Right renal pelvis (tissue), 4 donors: ENCODE data around the gene THAP4. TPM values are rescaled to one million over a fixed set of nuclear protein-coding genes. Genes with fewer than 3 reads are reported as not detected.

Source experiments
- DNase-seq, 4 donors: peaks; one replicate each; pipeline ENCODE4 v3.0.0-alpha.2; 2013; ENCODE audit warnings: low read depth in 4 of 4, low spot score in 3 of 4, missing footprints in 1 of 4
- polyA plus RNA-seq, 4 donors: library from polyadenylated mRNA; unstranded; fragments of 120-200 nt; gene quantifications; one replicate each; pipeline ENCODE4 v1.2.1, GENCODE V29; 2013; ENCODE audit not compliant: insufficient read length in 4 of 4

THAP4 gene
- polyA plus RNA-seq, 4 donors = 54.3 to 71.4 (median 59.2) TPM

DNA sequence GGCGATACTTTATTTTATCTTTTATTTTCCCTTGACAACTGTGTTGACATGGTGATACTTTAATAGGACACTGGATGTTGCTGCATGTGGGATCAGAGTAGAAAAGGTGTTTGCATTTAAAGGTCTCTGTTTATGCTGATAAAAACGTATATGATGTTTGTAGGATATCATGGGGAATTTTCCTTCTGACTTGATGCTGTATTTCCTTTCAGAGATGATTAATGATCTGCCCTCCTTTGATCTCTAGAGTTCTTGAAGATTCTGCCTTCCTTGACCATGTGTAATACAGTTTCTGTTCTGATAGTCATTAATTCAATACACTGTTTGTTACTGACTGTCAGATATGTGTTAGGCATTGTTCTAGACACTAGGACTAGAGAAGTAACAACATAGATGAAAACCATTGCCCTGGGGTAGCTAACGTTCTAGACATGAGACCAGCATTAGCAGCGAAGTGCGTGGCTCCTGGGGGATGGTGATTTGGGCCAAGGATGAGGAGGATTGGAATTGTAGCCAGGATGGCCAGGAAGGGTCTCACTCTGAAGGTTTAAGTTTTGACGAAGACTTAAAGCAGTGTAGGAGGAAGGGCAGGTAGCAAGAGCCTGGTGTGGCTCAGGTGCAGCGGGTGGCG lies 3.3 kb upstream of the THAP4 start:
- no peak for DNase-seq

DNA sequence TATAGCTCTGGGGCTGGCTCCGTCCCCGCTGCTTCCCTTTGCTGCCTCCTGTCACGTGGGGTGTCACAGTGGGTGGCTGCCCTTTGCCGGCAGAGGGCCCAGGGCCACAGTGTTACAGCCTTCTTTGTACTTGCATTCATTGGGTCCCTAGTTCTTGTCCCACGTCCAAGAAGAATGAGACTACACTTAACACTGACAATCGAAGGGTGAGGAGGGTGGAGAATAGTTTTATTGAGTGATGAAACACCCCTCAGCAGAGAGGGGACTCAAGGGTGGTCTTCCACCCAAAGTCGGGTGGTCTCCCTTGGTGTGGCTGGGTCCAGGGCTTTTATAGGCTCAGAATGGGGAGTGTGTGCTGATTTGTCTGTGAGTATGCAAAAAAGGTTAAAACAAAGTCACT lies 2.4 kb upstream of the THAP4 start:
- DNase-seq = no peak

DNA sequence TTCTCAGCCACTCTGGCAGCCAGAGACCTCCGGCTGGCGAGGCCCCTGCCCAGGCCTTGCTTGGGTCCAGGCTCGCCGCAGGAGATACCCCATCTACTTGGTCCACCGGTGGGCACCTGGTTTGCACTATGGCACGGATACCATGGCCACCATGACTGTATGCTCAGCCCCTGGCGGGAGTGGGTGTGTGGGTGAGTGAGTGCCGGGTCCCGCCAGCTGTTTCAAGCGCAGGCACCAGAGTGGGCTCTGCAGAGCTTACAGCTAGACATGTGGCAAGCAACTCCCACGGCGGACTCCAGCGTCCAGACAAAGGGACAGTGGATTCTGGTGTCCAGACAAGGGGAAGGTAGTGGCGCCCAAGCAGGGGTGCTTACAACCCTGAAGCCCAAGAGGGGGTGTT lies 2.0 kb upstream of the THAP4 start:
- DNase-seq = no peak

DNA sequence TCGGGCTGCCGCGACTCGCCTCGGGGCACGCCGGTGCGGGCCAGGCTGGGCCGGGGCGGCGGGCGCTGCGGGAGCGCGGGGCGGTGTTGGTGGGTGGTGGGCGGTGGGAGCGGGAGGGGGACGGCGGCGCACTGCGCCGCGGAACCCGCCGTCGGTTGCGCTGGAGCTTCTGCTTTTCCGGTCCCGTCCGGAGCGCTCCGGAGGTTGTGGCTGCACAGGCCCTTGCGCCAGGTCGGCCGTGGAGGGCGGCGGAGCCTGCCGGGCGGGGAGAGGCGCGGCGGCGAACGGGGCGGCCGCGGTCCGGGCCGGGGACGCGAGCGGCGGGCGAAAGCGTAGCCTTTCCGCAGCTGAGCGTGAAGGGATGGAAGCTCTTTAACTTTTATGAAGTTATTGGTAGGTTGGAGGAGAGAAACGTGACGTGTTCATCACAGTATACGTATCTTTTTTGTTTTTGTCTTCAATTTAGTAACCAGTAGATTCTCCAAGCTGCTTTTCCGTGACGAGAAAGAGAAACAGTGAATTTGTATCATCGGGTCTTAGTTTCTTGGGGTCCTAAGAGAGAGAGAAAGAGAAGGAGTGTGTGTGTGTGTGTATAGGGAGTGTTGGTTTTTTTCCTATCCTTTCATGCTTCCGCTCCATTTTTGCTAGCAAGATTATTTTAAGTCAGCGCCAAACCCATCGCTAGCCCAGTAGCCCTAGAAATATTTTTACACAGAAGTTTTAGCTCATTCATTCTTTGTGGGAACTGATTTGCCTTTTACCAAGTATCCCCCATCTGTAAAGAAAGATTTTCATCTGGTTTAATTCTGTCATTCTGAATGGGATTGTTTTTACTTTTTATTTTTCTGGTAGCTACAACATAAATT lies 1.1 kb upstream of the THAP4 start:
- DNase-seq = no peak

DNA sequence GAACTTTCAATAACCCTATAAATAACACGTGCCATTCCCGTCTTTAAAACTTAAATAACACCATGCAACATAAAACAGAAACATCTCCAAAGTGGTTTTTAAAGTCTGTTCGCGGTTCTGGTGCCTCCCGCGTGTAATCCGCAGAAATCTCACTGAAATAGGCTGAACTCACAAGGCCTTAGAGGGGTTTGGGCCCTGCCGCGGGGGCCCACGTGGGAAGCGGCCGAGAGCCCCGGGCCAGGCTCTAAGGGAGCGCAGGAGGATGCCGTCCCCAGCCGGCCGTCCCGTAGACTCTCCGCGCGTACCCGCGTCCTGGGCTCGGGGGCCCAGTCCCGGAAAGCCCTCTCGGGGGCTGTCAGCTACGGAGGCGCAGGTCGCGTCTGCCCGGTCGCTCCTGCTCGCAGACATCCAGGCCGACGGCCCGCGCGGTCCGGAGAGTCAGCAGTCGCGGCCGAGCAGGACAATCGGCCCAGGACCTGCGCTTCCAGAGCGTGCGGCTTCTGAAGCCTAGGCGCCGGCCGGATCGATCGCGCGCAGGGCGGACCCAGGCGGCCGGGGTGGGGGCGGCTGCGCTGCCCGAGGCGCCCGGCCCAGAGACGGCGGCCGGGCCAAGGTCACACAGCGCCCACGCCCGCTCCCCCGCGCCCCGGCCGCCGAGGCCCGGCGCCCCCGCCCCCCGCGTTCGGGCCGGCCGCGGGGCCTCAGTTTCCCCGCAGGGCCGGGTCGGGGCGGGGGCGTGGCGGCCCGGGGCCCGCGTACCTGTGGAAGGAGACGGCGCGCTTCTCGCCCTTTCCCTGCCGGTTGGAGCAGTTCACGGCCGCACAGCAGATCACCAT lies 558 bp downstream of the THAP4 start:
- no peak for DNase-seq

DNA sequence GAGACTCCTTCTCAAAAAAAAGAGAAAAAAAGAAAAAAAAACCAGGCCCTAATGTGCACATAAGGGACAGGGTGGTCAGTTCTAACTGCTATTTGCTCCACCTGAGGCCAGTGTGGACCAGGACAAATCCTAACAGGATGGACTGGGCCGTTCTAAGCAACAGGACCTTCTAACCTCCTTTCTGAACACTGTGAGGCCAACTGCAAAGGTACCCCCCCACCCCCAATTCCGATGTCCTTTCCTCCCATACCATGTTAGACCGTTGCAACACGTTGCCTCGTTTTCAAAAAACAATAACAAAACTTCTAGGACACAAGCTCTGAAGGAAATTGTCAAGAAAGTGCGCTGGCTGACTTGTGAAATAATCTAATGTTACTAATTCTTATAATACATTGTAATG lies 1.2 kb downstream of the THAP4 start:
- DNase-seq = no peak

DNA sequence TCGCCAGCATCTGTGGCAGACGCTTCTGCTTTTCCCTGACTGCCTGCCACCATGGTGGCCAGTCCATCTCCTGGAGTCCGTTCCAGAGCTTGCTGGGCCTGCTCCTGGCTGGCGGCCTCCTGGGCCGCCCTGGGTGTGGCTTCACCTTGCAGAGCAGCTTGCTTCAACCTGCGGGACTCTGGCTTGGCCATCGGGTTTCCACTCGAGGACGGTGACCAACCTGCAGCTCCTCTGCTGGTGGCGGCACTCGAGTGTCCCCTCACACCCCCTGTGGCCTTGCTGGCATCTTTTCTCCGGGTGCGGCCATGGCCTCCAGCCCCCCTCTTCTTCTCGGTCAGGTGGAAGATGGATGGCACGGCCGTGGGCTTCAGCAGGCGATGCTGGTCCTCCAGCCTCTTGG lies 3.4 kb downstream of the THAP4 start:
- no peak for DNase-seq

DNA sequence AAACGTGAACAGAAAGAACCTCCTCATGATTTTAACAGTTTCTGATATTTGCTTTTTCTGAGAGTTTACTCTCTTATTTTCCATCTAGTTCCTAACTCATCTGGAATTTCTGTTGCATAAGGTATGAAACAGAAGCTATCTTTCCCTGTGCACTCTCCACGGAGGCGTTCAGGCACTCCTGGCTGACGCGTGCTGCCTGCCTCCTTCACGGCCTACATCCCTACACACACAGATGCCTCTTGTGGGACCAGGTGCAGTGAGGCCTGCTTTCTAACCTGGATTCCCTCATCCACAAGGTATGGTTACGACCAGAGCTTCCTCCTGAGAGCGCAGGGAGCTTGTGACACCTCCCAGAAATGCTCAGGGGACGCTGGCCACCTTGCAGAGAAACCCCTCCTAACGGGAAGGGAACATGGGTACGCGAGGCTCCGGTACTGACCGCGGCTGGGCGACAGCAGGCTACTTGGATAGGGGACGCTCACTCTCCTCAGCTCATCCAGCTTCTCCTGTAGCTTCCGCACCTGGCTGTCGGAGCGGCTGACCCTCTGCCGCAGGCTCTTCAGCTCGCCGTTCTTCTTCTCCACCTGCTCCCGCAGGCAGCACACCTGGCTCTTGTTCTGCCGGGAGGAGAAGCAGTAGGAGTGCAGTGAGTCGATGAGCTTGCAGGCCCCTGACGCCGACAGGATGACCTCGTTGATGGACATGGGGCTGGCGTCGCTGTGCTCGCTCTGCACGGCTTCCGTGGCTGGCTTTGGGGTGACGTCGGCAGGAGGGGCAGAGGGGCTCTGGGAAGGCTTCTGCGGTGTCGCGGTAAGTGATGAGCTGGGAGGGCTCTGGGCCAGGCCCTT lies 4.3 kb downstream of the THAP4 start:
- DNase-seq = no peak

DNA sequence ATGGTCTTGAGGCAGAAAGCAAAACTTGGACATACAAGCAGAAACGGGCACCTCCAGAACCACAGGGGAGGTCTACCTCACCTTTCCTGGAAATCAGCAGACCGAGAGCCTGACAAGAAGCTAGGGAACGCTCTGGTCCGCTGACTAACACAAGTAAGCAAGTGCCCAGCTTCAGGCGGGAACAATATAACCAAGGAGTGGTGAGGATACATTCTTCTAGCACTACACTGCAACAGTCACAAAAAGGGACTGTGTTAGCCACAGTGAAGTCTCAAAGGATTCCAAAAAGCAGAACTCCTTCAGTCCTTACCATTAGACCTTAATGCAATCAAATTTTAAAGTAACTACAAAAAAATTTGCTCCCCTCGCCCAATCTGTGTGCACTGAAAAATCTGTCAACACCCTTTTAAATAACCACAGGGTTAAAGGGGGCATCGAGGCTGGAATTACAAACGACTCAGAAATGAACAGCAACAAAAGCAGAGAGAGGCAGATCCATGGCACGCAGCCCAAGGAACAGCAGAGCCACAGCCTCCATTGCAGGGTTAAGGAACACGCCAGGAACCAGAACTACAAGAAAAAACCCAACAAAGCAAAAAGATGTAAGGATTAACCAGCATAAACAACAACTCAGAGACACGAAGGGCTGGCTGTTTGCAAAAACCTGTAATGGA lies 7.1 kb downstream of the THAP4 start:
- DNase-seq = no peak

DNA sequence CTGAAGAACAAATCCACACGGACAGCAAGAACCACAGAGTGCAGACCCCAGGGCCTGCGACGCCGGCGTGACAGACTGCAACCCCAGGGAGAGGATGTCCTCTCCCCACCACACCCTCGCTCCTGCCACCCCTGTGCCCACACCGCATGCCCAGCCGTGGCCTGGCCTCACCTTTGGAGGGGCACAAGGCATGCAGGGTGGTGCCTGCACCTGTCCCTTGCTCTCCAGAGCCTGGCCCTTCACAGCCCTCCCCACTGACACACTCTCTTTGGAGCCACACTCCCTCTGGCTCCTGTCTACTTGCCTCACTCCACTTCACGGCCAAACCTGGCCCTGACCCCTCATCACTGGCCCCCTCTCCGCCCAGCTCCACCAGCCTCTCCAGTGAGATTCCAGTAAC lies 9.3 kb downstream of the THAP4 start:
- DNase-seq = no peak

DNA sequence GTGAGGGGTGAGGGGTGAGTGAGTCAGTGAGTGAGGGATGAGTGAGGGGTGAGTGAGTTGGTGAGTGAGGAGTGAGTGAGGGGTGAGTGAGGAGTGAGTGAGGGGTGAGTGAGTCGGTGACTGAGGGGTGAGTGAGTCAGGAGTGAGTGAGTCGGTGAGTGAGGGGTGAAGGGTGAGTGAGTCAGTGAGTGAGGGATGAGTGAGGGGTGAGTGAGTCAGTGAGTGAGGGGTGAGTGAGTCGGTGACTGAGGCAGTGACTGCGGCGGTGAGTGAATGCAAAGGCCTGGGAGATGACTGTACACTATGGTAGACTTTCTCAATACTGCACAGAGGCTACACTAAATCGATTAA lies 16.6 kb downstream of the THAP4 start:
- DNase-seq = no peak

DNA sequence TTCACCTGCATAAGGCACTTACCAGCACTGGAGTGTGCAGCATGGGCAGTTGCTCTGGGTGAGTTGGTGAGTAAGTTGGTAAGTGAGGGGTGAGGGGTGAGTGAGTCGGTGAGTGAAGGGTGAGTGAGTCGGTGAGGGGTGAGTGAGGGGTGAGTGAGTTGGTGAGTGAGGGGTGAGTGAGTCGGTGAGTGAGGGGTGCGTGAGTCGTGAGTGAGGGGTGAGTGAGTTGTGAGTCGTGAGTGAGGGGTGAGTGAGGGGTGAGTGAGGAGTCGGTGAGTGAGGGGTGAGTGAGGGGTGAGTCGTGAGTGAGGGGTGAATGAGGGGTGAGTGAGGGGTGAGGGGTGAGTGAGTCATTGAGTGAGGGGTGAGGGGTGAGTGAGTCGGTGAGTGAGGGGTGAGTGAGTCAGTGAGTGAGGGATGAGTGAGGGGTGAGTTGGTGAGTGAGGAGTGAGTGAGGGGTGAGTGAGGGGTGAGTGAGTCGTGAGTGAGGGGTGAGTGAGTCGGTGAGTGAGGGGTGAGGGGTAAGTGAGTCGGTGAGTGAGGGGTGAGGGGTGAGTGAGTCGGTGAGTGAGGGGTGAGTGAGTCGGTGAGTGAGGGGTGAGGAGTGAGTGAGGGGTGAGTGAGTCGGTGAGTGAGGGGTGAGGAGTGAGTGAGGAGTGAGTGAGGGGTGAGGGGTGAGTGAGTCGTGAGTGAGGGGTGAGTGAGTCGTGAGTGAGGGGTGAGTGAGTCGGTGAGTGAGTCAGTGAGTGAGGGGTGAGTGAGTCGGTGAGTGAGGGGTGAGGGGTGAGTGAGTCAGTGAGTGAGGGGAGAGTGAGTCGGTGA lies 17.1 kb downstream of the THAP4 start:
- no peak for DNase-seq

DNA sequence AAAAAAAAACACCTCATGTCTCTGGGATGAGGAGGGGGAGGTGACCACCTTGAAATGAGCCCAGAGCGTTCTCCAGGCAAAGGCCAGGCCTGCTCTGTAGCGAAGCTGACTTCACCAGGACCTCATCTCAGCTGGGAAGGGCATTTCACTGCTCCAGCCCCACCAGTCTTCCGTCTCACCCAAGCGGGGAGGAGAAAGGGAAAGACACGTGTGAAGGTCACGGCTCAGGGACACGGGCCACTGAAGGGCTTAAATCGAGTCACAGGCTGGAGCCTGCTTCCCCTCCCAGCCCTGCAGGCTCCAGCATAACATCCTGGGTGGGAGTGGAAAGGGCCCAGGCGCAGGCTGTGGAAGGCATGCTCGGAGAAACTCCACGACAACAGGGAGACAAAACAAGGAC lies 18.1 kb downstream of the THAP4 start:
- DNase-seq = no peak

DNA sequence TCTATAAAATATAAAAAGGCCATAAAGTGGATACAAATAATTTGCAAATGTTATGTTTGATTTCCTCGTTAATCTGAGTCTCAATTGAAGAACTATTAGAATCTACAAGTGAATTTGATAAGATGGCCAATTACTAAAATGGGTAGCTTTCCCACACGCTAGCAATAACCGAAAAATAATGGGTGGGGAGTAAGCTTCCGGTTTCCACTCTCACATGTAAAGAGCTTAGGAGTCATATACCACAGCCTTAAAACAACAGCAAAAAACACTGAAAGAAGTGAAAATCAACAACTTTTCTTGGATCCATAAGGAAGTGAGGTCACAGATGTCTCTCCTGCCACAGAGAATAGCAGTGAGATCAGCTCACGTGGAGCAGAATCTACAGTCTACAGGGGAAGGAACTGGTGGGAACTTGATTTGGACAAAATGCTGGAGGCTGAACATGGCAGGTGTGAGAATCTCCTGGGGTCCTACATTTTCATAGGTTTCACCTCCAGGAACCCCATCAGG lies 18.6 kb downstream of the THAP4 start:
- no peak for DNase-seq

DNA sequence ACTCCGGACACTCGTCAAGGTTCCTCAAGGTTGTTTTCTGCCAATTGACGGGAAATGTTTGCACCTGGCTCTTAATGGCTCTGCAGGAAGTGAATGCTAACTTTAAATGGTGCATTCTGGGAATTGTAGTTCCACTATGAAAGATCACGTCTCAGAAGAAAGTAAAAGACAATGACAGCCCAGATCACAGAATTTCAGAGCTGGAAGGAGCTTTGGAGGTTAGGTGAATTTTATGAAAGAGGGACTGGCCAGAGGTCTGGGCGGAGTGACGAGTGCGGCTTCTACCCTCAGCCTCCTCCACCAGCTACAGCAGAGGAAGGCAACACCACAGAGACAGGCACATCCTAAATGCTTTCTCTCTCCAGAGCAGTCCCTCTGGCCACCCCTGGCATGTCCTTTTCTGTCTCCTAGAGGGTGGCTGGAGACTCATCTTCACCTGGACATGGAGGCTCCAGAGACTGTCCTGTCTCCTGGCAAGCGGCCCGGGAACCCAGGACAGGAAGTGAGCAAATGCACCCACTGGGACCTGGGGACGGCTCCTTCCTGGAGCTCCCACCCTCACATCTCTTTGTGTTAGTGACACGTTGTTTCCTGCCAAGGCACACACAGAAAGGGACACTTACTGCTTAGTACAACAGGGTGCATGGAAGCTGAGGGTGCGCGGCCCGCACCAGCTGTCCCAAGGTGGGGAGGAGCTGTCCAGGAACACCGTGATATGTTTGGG lies 19.4 kb downstream of the THAP4 start:
- no peak for DNase-seq

DNA sequence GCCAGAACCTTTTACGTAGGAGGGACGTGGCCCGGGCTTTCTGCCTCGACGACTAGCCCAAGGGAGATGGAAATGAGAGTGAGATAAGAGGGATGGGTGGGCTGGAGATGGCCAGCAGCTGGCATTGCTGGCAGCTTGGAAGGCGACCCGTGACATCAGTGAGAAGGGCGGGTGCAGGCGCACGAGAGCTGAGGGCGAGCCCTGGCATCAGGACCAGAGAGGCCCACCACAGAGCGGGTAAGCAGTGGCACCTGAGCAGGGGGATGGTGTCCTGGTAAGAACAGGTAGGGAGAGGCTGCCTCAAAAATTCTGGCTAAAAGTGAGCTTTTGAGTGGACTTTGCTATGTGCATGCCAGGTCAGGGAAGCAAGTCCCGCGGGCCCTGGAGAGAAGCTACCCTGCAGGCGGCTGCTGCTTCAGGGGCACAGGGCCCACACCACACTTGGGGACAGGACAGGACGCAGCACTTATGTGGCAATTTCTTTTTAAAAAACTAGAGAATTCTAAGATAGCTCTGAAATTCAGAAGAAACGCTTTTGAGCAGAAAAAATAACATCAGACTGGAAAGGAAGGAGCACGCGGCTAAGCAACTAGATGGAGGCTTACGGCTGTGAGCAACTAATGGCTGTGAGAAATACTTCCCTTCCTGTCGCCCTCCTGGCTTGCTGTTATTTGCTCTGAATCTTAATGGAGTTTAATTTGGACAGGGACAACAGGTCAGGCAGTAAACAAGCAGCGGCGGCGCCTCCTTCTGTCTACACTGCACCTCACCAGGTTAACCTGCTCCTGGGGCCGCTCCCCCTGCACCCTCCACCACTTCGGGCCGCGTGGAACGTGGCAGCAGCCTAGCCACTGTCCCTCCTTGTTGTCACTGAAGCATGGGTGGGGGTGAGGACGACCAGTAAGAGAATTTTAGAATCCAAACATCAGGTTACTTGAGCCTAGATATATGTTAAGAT lies 20.5 kb downstream of the THAP4 start:
- no peak for DNase-seq

DNA sequence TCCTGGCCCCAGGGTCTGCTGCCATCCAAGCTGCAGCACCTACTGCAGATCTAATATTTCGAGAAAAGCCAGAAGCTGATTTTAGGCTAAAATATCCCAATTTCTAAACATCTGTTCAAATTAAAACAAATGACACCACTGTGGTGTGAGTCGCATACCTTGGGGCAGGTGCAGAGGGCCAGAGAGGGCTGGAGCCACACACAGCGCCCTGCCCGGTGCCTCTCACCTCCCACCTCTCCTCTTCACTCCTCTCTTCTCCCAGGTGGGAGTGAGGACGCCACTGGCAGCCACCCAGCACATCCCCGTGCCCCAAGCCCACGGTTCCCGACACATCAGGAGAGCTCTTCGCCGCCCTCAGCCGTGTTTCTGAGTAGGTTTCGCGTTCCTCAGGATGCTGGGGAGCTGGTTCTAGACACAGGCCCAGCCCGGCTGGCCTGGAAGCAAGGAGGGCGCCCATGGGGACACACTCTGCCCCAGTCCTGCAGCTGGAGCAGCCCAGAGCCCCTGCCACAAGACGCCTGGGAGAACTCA lies 21.4 kb downstream of the THAP4 start:
- DNase-seq = no peak
